ENCODE measurements around the gene THSD4. TPM values are rescaled to one million over a fixed set of nuclear protein-coding genes. Genes with fewer than 3 reads are reported as not detected.

The THSD4 gene
- total and polyA plus RNA-seq, 2 of the 8 experiments (the other 6 are each of a cell fraction or from before 2014, with no cell fraction given) = 2.5 to 6.2 TPM

DNA sequence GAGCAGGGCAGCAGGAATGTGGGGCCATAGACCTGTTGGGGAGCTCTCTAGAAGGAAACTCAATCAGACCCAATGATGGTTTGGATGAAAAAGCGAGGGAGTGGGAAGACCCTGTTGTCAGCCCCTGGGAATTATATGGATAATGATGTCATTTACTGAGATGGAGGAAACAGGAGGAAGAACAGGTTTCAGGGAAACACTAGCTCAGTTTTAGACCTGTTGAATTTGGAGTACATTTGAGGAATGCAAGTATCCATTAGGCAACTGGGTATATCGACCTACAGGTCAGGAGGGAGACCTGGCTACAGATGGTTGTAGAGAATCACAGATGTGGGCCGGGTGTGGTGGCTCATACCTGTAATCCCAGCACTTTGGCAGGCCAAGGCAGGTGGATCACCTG is 428.1 kb downstream of the THSD4 start (continued):
- TF ChIP-seq, protein P1, sequence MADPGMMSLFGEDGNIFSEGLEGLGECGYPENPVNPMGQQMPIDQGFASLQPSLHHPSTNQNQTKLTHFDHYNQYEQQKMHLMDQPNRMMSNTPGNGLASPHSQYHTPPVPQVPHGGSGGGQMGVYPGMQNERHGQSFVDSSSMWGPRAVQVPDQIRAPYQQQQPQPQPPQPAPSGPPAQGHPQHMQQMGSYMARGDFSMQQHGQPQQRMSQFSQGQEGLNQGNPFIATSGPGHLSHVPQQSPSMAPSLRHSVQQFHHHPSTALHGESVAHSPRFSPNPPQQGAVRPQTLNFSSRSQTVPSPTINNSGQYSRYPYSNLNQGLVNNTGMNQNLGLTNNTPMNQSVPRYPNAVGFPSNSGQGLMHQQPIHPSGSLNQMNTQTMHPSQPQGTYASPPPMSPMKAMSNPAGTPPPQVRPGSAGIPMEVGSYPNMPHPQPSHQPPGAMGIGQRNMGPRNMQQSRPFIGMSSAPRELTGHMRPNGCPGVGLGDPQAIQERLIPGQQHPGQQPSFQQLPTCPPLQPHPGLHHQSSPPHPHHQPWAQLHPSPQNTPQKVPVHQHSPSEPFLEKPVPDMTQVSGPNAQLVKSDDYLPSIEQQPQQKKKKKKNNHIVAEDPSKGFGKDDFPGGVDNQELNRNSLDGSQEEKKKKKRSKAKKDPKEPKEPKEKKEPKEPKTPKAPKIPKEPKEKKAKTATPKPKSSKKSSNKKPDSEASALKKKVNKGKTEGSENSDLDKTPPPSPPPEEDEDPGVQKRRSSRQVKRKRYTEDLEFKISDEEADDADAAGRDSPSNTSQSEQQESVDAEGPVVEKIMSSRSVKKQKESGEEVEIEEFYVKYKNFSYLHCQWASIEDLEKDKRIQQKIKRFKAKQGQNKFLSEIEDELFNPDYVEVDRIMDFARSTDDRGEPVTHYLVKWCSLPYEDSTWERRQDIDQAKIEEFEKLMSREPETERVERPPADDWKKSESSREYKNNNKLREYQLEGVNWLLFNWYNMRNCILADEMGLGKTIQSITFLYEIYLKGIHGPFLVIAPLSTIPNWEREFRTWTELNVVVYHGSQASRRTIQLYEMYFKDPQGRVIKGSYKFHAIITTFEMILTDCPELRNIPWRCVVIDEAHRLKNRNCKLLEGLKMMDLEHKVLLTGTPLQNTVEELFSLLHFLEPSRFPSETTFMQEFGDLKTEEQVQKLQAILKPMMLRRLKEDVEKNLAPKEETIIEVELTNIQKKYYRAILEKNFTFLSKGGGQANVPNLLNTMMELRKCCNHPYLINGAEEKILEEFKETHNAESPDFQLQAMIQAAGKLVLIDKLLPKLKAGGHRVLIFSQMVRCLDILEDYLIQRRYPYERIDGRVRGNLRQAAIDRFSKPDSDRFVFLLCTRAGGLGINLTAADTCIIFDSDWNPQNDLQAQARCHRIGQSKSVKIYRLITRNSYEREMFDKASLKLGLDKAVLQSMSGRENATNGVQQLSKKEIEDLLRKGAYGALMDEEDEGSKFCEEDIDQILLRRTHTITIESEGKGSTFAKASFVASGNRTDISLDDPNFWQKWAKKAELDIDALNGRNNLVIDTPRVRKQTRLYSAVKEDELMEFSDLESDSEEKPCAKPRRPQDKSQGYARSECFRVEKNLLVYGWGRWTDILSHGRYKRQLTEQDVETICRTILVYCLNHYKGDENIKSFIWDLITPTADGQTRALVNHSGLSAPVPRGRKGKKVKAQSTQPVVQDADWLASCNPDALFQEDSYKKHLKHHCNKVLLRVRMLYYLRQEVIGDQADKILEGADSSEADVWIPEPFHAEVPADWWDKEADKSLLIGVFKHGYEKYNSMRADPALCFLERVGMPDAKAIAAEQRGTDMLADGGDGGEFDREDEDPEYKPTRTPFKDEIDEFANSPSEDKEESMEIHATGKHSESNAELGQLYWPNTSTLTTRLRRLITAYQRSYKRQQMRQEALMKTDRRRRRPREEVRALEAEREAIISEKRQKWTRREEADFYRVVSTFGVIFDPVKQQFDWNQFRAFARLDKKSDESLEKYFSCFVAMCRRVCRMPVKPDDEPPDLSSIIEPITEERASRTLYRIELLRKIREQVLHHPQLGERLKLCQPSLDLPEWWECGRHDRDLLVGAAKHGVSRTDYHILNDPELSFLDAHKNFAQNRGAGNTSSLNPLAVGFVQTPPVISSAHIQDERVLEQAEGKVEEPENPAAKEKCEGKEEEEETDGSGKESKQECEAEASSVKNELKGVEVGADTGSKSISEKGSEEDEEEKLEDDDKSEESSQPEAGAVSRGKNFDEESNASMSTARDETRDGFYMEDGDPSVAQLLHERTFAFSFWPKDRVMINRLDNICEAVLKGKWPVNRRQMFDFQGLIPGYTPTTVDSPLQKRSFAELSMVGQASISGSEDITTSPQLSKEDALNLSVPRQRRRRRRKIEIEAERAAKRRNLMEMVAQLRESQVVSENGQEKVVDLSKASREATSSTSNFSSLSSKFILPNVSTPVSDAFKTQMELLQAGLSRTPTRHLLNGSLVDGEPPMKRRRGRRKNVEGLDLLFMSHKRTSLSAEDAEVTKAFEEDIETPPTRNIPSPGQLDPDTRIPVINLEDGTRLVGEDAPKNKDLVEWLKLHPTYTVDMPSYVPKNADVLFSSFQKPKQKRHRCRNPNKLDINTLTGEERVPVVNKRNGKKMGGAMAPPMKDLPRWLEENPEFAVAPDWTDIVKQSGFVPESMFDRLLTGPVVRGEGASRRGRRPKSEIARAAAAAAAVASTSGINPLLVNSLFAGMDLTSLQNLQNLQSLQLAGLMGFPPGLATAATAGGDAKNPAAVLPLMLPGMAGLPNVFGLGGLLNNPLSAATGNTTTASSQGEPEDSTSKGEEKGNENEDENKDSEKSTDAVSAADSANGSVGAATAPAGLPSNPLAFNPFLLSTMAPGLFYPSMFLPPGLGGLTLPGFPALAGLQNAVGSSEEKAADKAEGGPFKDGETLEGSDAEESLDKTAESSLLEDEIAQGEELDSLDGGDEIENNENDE (IDR thresholded peaks at IDR 0.05; ENCODE audit: insufficient replicate concordance, low read length) = no peak
- no peak for TF ChIP-seq TEAD4 (IDR thresholded peaks at IDR 0.05; ENCODE audit: low read depth, low read length)
- no peak for TF ChIP-seq CREB1 (IDR thresholded peaks at IDR 0.05)
- no peak for TF ChIP-seq RFX5 (IDR thresholded peaks at IDR 0.05; ENCODE audit: borderline replicate concordance, low read depth, low read length)
- no peak for TF ChIP-seq NRF1 (IDR thresholded peaks at IDR 0.05; ENCODE audit: low read depth, low read length)
- TF ChIP-seq JUN (IDR thresholded peaks at IDR 0.05; ENCODE audit: low read depth, low read length) = no peak
- no peak for TF ChIP-seq POLR2AphosphoS5 (IDR thresholded peaks at IDR 0.05; ENCODE audit: low read depth, low read length)
- TF ChIP-seq MAFK (IDR thresholded peaks at IDR 0.05; ENCODE audit: low read depth, low read length) = no peak

All from H1 (cell line).